GM18508 (cell line): ENCODE data around the gene LAGE3.

Source experiments
- ATAC-seq: cut with Tn5 transposase; IDR thresholded peaks from one replicate; pipeline ENCODE4 v1.9.1; 2021; ENCODE audit warnings: moderate number of reproducible peaks; ENCODE audit not compliant: insufficient read depth, unreplicated experiment

The LAGE3 gene

GRCh38 chrX:154460326-154460725, 18.8 kb downstream of the LAGE3 start:
- ATAC-seq, result no peak

GRCh38 chrX:154459832-154460231, 19.2 kb downstream of the LAGE3 start:
- no peak for ATAC-seq

- no peak for ATAC-seq
These were observed 19.9 kb downstream of the LAGE3 start for GRCh38 chrX:154458954-154459778.

GRCh38 chrX:154458116-154458953, 20.7 kb downstream of the LAGE3 start, which contains the start of gene PLXNA3:
TSS of gene PLXNA3 (plus strand) at chrX:154458281. CDS start at chrX:154460184, 1,903 bp downstream.
- no peak for ATAC-seq

GRCh38 chrX:154457491-154458115, 21.5 kb downstream of the LAGE3 start:
- no peak for ATAC-seq

GRCh38 chrX:154452823-154453222, 26.3 kb downstream of the LAGE3 start:
- ATAC-seq, result no peak

GRCh38 chrX:154450312-154450711, 28.8 kb downstream of the LAGE3 start:
- no peak for ATAC-seq

GRCh38 chrX:154449618-154450017, 29.5 kb downstream of the LAGE3 start:
- no peak for ATAC-seq

GRCh38 chrX:154448484-154448883, 30.6 kb downstream of the LAGE3 start:
- no peak for ATAC-seq

GRCh38 chrX:154446430-154446829, 32.7 kb downstream of the LAGE3 start:
- ATAC-seq, result no peak

- no peak for ATAC-seq
These were observed 33.3 kb downstream of the LAGE3 start for GRCh38 chrX:154445776-154446175.

- ATAC-seq, result no peak
These were observed 34.3 kb downstream of the LAGE3 start for GRCh38 chrX:154444755-154445246.

- no peak for ATAC-seq
These were observed 34.9 kb downstream of the LAGE3 start, which contains the start of gene FAM50A for GRCh38 chrX:154443992-154444754. TSS of gene FAM50A (plus strand) at chrX:154444141. CDS start at chrX:154444236, 95 bp downstream.

- no peak for ATAC-seq
These were observed 35.6 kb downstream of the LAGE3 start for GRCh38 chrX:154443479-154443910.

GRCh38 chrX:154441984-154442707, 36.9 kb downstream of the LAGE3 start:
- no peak for ATAC-seq

- no peak for ATAC-seq
These were observed 37.5 kb downstream of the LAGE3 start for GRCh38 chrX:154441564-154441963.

- ATAC-seq, result no peak
These were observed 38.3 kb downstream of the LAGE3 start for GRCh38 chrX:154440623-154441357.

- ATAC-seq, result no peak
These were observed 39.2 kb downstream of the LAGE3 start for GRCh38 chrX:154439841-154440240.
